Natural killer cell (primary cell): Measurements from ENCODE around the gene PLA2G6. TPM values are rescaled to one million over a fixed set of nuclear protein-coding genes. Genes with fewer than 3 reads are reported as not detected.

Source experiments
- ATAC-seq, 3 donors: fragments of 150-1000 bp in 2 of 3; fragments of 200-7000 bp in 1 of 3; cut with Tn5 transposase; 1 replicate in 1 of 3; 2 replicates in 2 of 3; pipeline ENCODE4 v1.10.0; 2021; ENCODE audit warnings: mild to moderate bottlenecking in 2 of 3, moderate library complexity in 2 of 3
- DNase-seq, 2 donors: peaks; one replicate each; pipeline versions ENCODE4 v3.0.0 to v3.0.0-alpha.2; 2013 to 2021; ENCODE audit warnings: mixed read lengths in 1 of 2
- H3K27ac ChIP-seq: one replicate; pipeline ENCODE4 v1.5.1; 2013; ENCODE audit warnings: mild to moderate bottlenecking, low read length
- H3K27me3 ChIP-seq: one replicate; pipeline ENCODE4 v1.6.1; 2013; ENCODE audit warnings: low read length; ENCODE audit not compliant: control insufficient read depth, insufficient read depth
- H3K36me3 ChIP-seq: one replicate; pipeline ENCODE4 v1.6.1; 2013; ENCODE audit warnings: low read length; ENCODE audit not compliant: control insufficient read depth, insufficient read depth
- H3K4me1 ChIP-seq: one replicate; pipeline ENCODE4 v1.6.1; 2013; ENCODE audit warnings: low read length; ENCODE audit not compliant: control insufficient read depth, insufficient read depth
- H3K4me3 ChIP-seq: one replicate; pipeline ENCODE4 v1.5.1; 2013; ENCODE audit warnings: low read length
- H3K9me3 ChIP-seq: one replicate; pipeline ENCODE4 v1.6.1; 2013; ENCODE audit warnings: low read length; ENCODE audit not compliant: control insufficient read depth, insufficient read depth
- H3K27ac Mint-ChIP-seq, 2 donors: one replicate each; pipeline ENCODE4 v1.8.0; 2022; ENCODE audit warnings: mild to moderate bottlenecking in 2 of 2, mixed read lengths in 2 of 2, moderate library complexity in 1 of 2
- H3K27me3 Mint-ChIP-seq, 2 donors: one replicate each; pipeline ENCODE4 v1.8.0; 2022; ENCODE audit warnings: low read depth in 2 of 2, mixed read lengths in 2 of 2
- H3K36me3 Mint-ChIP-seq: one replicate; pipeline ENCODE4 v1.8.0; 2022; ENCODE audit warnings: mixed read lengths
- H3K4me1 Mint-ChIP-seq, 2 donors: one replicate each; pipeline ENCODE4 v1.8.0; 2022; ENCODE audit warnings: mixed read lengths in 2 of 2
- H3K4me3 Mint-ChIP-seq: one replicate; pipeline ENCODE4 v1.8.0; 2022; ENCODE audit warnings: mild to moderate bottlenecking, moderate library complexity, mixed read lengths
- H3K9me3 Mint-ChIP-seq, 2 donors: one replicate each; pipeline ENCODE4 v1.8.0; 2022; ENCODE audit warnings: mixed read lengths in 2 of 2
- whole genome bisulfite sequencing: methylation state at CpG from one replicate; pipeline ENCODE4 v1.1.7; 2013; ENCODE audit warnings: missing lambda C conversion rate; ENCODE audit not compliant: insufficient coverage; 5-methylcytosine and 5-hydroxymethylcytosine counted together
- intact Hi-C: fragments of 100-400 bp; cut with micrococcal nuclease; formaldehyde crosslinking; loops from one replicate; pipeline ENCODE4 v1.14.2; 2022
- total RNA-seq, 4 donors: library from RNA; stranded (reverse); fragments of 120-200 nt in 1 of 4; gene quantifications; one replicate each; pipeline versions ENCODE4 v1.2.3 to v1.2.4, GENCODE V29; 2013 to 2022
- TF ChIP-seq, protein P1 (sequence below): fragments of 200-600 bp; IDR thresholded peaks from one replicate; pipeline ENCODE4 v1.8.0; 2022; ENCODE audit warnings: antibody characterized with exemption

Gene PLA2G6
- total RNA-seq, 3 donors from 2014 or later (not counting 1 experiment from before 2014, with no cell fraction given) = 137 to 167 (median 145) TPM

DNA sequence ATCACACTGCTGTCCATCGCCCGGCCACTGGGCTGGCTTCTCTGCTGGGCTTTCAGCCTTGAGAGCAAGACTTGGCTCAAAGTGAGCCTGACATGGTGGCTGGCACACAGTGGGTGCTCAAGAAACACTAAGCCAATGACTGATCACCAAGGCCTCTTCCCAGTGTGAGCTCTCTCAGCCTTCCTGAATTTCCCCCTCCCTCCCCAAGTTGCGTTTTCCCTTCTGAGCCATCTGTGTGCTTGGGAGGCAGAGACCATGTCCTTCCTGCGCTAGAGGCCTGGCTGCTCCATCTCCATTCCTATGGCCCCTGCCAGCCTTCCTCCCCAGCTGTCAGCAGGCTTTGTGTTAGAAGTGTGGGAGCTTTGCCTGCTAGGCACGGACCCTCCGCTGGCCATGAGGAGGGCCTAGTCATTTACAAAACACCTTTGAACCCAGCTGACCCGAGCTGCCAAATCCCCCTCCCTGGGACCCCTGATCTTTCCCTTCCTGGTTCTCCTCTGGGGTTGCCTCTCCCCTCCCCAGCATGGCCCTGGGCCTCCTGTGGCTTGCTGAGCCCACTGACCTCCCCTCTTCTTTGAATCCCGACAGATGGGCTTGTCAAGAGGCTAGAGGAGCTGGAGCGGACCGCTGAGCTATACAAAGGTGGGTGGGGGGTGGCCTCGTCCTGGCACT, 111.2 kb downstream of the PLA2G6 start:
- TF ChIP-seq, protein P1, sequence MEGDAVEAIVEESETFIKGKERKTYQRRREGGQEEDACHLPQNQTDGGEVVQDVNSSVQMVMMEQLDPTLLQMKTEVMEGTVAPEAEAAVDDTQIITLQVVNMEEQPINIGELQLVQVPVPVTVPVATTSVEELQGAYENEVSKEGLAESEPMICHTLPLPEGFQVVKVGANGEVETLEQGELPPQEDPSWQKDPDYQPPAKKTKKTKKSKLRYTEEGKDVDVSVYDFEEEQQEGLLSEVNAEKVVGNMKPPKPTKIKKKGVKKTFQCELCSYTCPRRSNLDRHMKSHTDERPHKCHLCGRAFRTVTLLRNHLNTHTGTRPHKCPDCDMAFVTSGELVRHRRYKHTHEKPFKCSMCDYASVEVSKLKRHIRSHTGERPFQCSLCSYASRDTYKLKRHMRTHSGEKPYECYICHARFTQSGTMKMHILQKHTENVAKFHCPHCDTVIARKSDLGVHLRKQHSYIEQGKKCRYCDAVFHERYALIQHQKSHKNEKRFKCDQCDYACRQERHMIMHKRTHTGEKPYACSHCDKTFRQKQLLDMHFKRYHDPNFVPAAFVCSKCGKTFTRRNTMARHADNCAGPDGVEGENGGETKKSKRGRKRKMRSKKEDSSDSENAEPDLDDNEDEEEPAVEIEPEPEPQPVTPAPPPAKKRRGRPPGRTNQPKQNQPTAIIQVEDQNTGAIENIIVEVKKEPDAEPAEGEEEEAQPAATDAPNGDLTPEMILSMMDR = no peak
- Histone ChIP-seq H3K27ac (no peak overlapping the region), H3K27me3 (no peaks in the 10 kb centered on the region), H3K9me3 (no peaks in the 10 kb centered on the region), H3K36me3 (peaks cover 57% of the 10 kb centered on the region), H3K4me1 (no peaks in the 10 kb centered on the region), H3K4me3 (no peak overlapping the region)
- Mint-ChIP-seq H3K4me3 (no peak overlapping the region), H3K4me1 (no peaks in the 10 kb centered on the region), H3K27me3 (no peaks in the 10 kb centered on the region), H3K27ac (no peak overlapping the region), H3K9me3 (no peaks in the 10 kb centered on the region), H3K36me3 (no peaks in the 10 kb centered on the region)
- WGBS = 91% methylated on average over 11 of the region's 11 CpGs
- ATAC-seq (no peak), DNase-seq (no peak)
- intact Hi-C loops = no loop called here

DNA sequence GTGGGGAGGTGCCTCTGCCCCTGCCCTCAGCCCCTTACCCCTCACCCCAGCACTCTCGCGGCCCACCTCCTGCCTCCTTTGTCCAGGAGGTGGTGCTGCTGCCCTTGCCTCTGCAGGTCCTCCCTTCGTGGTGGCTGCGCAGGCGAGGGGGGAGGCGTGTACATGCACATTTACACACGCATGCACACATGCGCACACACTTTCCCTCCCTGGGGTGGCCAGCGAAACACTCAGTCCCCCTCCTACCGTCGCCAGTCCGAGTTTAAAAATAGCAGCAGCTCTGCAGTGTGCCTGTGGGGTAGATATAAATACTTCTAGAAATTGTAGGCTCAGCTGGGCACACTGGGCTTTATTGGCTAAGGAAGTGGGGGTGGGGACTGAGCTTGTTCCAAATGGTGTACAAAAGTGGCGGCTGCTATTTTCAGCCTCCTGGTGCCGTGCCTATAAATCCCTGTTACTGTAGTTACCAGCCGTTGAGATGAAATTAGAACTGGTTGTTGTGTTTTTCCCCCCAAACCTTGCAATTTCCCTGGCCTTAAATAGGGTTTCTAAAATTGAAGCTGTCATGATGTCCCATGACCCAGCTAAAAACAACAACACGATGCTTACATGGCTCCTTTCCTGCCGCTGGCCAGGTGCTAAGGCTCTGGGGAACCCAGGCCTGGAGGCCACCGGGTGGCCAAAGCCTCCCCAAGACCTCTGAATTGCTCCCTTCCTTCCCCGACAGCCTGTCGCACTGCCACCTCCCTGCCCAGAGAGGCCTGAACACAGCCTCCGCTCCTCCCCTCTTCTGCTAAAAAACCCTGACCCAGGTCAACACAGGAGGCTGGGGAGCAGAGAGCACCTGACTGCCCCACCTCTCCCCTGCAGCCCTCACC, 112.0 kb downstream of the PLA2G6 start:
- Histone ChIP-seq H3K36me3 (peaks cover 62% of the 10 kb centered on the region), H3K4me3 (no peak overlapping the region), H3K4me1 (no peaks in the 10 kb centered on the region), H3K9me3 (no peaks in the 10 kb centered on the region), H3K27me3 (no peaks in the 10 kb centered on the region), H3K27ac (no peak overlapping the region)
- Mint-ChIP-seq H3K4me3 (no peak overlapping the region), H3K27ac (no peak overlapping the region), H3K27me3 (no peaks in the 10 kb centered on the region), H3K36me3 (no peaks in the 10 kb centered on the region), H3K9me3 (no peaks in the 10 kb centered on the region), H3K4me1 (no peaks in the 10 kb centered on the region)
- 85% methylated on average over 20 of the region's 21 CpGs for WGBS
- TF ChIP-seq, protein P1 = no peak
- no peak for DNase-seq
- no peak for ATAC-seq
- intact Hi-C loops = no loop called here

DNA sequence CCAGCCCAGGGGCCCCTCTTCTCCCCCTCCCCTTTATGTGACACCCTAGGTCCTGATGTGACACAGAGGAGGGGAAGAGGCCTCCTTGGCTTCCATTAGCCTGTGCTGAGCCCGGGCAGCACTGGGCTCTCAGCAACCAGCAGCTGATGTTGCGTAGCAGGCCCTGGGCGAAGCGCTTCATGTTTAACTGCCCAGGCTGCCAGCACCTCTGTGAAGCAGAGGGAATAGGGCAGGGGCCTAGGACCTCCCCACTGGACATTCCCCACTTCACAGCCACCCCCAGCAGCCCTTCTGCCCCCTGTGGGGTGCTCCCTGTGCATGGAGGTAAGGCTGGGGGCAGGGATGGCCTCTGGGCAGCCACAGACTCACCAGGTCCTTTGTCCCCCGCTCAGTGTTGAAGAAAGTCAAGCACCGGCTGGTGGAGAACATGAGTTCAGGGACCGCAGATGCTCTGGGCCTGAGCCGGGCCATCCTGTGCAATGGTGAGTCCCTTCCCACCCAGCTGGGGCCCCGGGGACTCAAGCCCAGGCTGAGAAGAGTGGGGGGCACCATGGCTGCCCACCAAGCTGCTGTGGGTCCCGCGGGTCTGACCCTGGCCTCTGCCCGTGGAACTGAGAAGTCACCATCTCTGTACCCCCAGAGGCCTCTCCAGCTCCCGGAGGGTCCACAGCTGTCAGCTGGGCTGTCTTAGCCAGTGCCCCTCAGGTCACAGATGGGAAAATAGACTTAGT, 112.8 kb downstream of the PLA2G6 start:
- Histone ChIP-seq H3K4me1 (no peaks in the 10 kb centered on the region), H3K9me3 (no peaks in the 10 kb centered on the region), H3K27me3 (no peaks in the 10 kb centered on the region), H3K36me3 (peaks cover 59% of the 10 kb centered on the region), H3K4me3 (no peak overlapping the region), H3K27ac (no peak overlapping the region)
- no peak overlapping the region for H3K4me3 Mint-ChIP-seq
- 96% methylated on average over 12 of the region's 13 CpGs for WGBS
- no peaks in the 10 kb centered on the region for H3K9me3 Mint-ChIP-seq
- intact Hi-C loops = no loop called here
- H3K4me1 Mint-ChIP-seq = no peaks in the 10 kb centered on the region
- no peaks in the 10 kb centered on the region for H3K36me3 Mint-ChIP-seq
- DNase-seq (no peak), ATAC-seq (no peak)
- H3K27me3 Mint-ChIP-seq = no peaks in the 10 kb centered on the region
- H3K27ac Mint-ChIP-seq = no peak overlapping the region
- TF ChIP-seq, protein P1 = no peak
